ENCODE data around the gene PRPF31.

Gene PRPF31

GRCh38 chr19:54137699-54138488, 22.3 kb downstream of the PRPF31 start, which contains the start of gene CNOT3:
TSS of gene CNOT3 (plus strand) at chr19:54137762. CDS start at chr19:54142979, 5,217 bp downstream.
- peaks cover 10% of the 10 kb centered on the region for H3K36me3 ChIP-seq
- H3K27me3 ChIP-seq: peaks cover 4% of the 10 kb centered on the region
- H3K4me3 ChIP-seq (ENCODE audit: low read depth in 1 of 2, low read length in 1 of 2): peak within 1 kb of the TSS; percentile 76 to 99
- H3K4me1 ChIP-seq (ENCODE audit: control insufficient read depth in 1 of 2, insufficient read depth in 1 of 2, low read depth in 1 of 2, low read length in 1 of 2): peaks cover 34 to 37% of the 10 kb centered on the region in 2 experiments
- no peak for TF ChIP-seq CTCF (IDR thresholded peaks at IDR 0.05)
- H3K9me3 ChIP-seq: no peaks in the 10 kb centered on the region
- H3K27ac ChIP-seq: peak within 1 kb of the TSS; percentile 91

- H3K9me3 ChIP-seq: no peaks in the 10 kb centered on the region
- H3K36me3 ChIP-seq: peaks cover 14% of the 10 kb centered on the region
- H3K4me3 ChIP-seq (ENCODE audit: low read depth in 1 of 2, low read length in 1 of 2): peak overlapping the region; percentile 76 to 99
- no peak for TF ChIP-seq CTCF (IDR thresholded peaks at IDR 0.05)
- peak overlapping the region; percentile 91 for H3K27ac ChIP-seq
- peaks cover 34 to 37% of the 10 kb centered on the region in 2 experiments for H3K4me1 ChIP-seq (ENCODE audit: control insufficient read depth in 1 of 2, insufficient read depth in 1 of 2, low read depth in 1 of 2, low read length in 1 of 2)
- H3K27me3 ChIP-seq: peaks cover 4% of the 10 kb centered on the region
Observed at GRCh38 chr19:54138489-54139256, 23.1 kb downstream of the PRPF31 start.

- no peak for TF ChIP-seq CTCF (IDR thresholded peaks at IDR 0.05)
- H3K27ac ChIP-seq: no peak overlapping the region
- H3K36me3 ChIP-seq: peaks cover 41% of the 10 kb centered on the region
- no peak overlapping the region for H3K4me3 ChIP-seq (ENCODE audit: low read depth in 1 of 2, low read length in 1 of 2)
- H3K9me3 ChIP-seq: no peaks in the 10 kb centered on the region
- H3K27me3 ChIP-seq: no peaks in the 10 kb centered on the region
- H3K4me1 ChIP-seq (ENCODE audit: control insufficient read depth in 1 of 2, insufficient read depth in 1 of 2, low read depth in 1 of 2, low read length in 1 of 2): peaks cover 25 to 29% of the 10 kb centered on the region in 2 experiments
Observed at GRCh38 chr19:54141356-54141755, 25.8 kb downstream of the PRPF31 start.

- Histone ChIP-seq H3K4me3 (ENCODE audit: low read depth in 1 of 2, low read length in 1 of 2) (no peak overlapping the region), H3K9me3 (no peaks in the 10 kb centered on the region), H3K36me3 (peaks cover 50% of the 10 kb centered on the region), H3K27me3 (no peaks in the 10 kb centered on the region), H3K4me1 (ENCODE audit: control insufficient read depth in 1 of 2, insufficient read depth in 1 of 2, low read depth in 1 of 2, low read length in 1 of 2) (peaks cover 20 to 24% of the 10 kb centered on the region in 2 experiments), H3K27ac (no peak overlapping the region)
- no peak for TF ChIP-seq CTCF (IDR thresholded peaks at IDR 0.05)
Observed at GRCh38 chr19:54142166-54142780, 26.7 kb downstream of the PRPF31 start.

- Histone ChIP-seq H3K4me1 (ENCODE audit: control insufficient read depth in 1 of 2, insufficient read depth in 1 of 2, low read depth in 1 of 2, low read length in 1 of 2) (peaks cover 4 to 5% of the 10 kb centered on the region in 2 experiments), H3K9me3 (no peaks in the 10 kb centered on the region), H3K27ac (no peak overlapping the region), H3K4me3 (ENCODE audit: low read depth in 1 of 2, low read length in 1 of 2) (no peak overlapping the region), H3K36me3 (peaks cover 84% of the 10 kb centered on the region), H3K27me3 (no peaks in the 10 kb centered on the region)
- no peak for TF ChIP-seq CTCF (IDR thresholded peaks at IDR 0.05)
Observed at GRCh38 chr19:54145541-54146158, 30.1 kb downstream of the PRPF31 start.

Measured in neutrophil (primary cell).